ENCODE measurements around the gene IL32.

IL32 gene

DNA sequence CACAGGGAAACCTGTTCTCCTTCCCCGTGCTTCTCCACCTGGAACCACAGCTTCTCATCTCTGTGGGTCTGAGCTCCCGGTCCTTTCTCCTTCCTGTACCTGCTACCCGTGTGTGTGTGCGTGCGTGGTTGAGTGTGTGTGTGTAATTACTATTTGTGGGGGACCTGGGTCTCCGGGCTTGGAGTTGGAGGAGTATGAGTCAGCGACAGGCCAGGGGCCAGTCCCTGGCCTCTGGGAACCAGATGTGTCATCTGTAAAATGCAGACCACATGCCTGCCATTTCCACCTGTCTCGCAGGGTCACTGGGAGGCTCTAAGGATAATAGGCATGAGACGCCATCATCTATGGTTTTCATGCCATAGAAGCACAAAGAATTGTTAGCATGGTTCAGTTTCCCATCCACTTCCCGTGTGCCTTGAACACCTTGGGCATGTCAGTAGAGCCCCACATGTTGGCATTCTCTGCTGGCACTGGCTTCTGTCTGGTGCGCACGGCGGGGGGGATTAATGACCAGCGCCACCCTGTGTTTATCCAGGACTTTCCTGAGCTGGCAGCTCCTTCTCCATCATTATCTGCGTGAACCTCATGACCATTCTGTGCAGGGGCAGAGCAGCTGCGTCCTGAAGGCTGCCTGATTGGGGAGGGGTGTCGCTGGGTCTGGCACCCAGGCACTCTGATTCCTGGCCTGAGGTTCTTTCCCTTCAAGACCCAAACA, 48.5 kb downstream of the IL32 start:
- in situ Hi-C loops (cut with MboI; ENCODE audit: low sequenced_read_pairs), result no loop called here

- in situ Hi-C loops (cut with MboI; ENCODE audit: low sequenced_read_pairs), result no loop called here
These were observed 49.6 kb downstream of the IL32 start for GRCh38 chr16:3115003-3115402.

GRCh38 chr16:3115561-3115960, 50.1 kb downstream of the IL32 start:
- in situ Hi-C loops (cut with MboI; ENCODE audit: low sequenced_read_pairs), result no loop called here

- in situ Hi-C loops (cut with MboI; ENCODE audit: low sequenced_read_pairs), result no loop called here
These were observed 52.9 kb downstream of the IL32 start for GRCh38 chr16:3118204-3118790.

DNA sequence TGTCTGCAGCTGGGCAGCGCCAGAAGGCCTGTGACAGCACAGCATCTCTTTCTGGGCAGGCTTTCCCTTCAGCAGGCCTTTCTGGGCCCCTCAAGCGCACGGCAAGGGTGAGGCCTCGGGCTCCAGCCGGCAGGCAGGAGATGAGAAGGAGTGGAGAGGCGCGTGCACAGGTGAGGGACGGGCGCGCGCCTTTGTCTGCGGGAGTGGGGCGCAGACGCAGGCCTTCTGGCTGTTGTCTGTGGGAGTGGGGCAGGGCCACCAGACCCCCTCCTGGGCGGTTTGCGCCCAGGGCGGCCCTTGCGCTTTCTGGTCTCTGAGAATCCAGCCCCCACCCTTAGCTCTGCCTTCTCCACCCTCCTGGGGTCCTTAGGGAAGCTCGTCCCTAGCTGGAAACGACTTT, 53.4 kb downstream of the IL32 start:
- in situ Hi-C loops (cut with MboI; ENCODE audit: low sequenced_read_pairs), result no loop called here
